Measurements from ENCODE around the gene JCAD.

Gene JCAD

GRCh38 chr10:30043476-30044270 lies 15.7 kb downstream of the JCAD start:
- DNase-seq, result no peak

- DNase-seq, result no peak
Measured at GRCh38 chr10:30042820-30043219, 16.6 kb downstream of the JCAD start.

GRCh38 chr10:30041196-30042105 lies 17.9 kb downstream of the JCAD start:
- DNase-seq, result no peak

GRCh38 chr10:30040597-30040996 lies 18.8 kb downstream of the JCAD start:
- DNase-seq, result no peak

- no peak for DNase-seq
Measured at GRCh38 chr10:30039988-30040387, 19.4 kb downstream of the JCAD start.

GRCh38 chr10:30039567-30039966 lies 19.8 kb downstream of the JCAD start:
- DNase-seq, result no peak

- no peak for DNase-seq
Measured at GRCh38 chr10:30038781-30039536, 20.4 kb downstream of the JCAD start.

- no peak for DNase-seq
Measured at GRCh38 chr10:30037620-30038336, 21.6 kb downstream of the JCAD start.

- DNase-seq, result no peak
Measured at GRCh38 chr10:30036811-30037210, 22.6 kb downstream of the JCAD start.

GRCh38 chr10:30036341-30036740 lies 23.0 kb downstream of the JCAD start:
- DNase-seq, result no peak

- no peak for DNase-seq
Measured at GRCh38 chr10:30034433-30035137, 24.8 kb downstream of the JCAD start.

- no peak for DNase-seq
Measured at GRCh38 chr10:30032125-30032524, 27.3 kb downstream of the JCAD start.

GRCh38 chr10:30029872-30030256 lies 29.5 kb downstream of the JCAD start:
- no peak for DNase-seq

- DNase-seq, result no peak
Measured at GRCh38 chr10:30029164-30029871, 30.1 kb downstream of the JCAD start.

- DNase-seq, result no peak
Measured at GRCh38 chr10:30028738-30029030, 30.7 kb downstream of the JCAD start.

- DNase-seq, result no peak
Measured at GRCh38 chr10:30028006-30028737, 31.2 kb downstream of the JCAD start.

- DNase-seq, result no peak
Measured at GRCh38 chr10:30027057-30028005, 32.1 kb downstream of the JCAD start.

GRCh38 chr10:30026578-30026977 lies 32.8 kb downstream of the JCAD start:
- no peak for DNase-seq

- no peak for DNase-seq
Measured at GRCh38 chr10:30026080-30026479, 33.3 kb downstream of the JCAD start.

Data from C1 segment of cervical spinal cord (tissue), 14 donors.